GM19043 (cell line): ENCODE results near the gene USH1C.

Experiments used
- ATAC-seq: cut with Tn5 transposase; IDR thresholded peaks from one replicate; pipeline ENCODE4 v1.9.1; 2021; ENCODE audit warnings: low read depth; ENCODE audit not compliant: unreplicated experiment

Gene USH1C

DNA sequence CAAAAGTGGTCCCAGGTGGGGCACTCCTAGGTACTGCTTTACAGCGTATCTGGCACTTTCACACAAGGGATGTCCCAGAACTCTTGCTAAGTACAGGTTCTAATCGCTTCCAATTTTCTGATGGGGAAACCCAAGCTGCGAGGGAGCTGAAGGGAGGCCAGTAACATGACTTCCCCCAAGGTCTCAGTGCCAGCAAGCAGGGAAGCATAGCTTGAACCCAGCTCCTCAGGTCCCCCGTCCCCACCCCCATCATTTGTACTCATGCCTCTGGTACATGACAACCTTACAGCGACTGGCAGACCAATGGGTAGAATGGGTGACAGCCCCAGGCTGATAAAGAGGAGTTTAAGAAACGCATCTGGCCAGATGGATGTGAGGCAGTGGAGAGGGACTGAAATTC lies 66.9 kb downstream of the USH1C start:
- ATAC-seq = no peak

GRCh38 chr11:17477084-17477333 lies 67.2 kb downstream of the USH1C start:
- no peak for ATAC-seq

DNA sequence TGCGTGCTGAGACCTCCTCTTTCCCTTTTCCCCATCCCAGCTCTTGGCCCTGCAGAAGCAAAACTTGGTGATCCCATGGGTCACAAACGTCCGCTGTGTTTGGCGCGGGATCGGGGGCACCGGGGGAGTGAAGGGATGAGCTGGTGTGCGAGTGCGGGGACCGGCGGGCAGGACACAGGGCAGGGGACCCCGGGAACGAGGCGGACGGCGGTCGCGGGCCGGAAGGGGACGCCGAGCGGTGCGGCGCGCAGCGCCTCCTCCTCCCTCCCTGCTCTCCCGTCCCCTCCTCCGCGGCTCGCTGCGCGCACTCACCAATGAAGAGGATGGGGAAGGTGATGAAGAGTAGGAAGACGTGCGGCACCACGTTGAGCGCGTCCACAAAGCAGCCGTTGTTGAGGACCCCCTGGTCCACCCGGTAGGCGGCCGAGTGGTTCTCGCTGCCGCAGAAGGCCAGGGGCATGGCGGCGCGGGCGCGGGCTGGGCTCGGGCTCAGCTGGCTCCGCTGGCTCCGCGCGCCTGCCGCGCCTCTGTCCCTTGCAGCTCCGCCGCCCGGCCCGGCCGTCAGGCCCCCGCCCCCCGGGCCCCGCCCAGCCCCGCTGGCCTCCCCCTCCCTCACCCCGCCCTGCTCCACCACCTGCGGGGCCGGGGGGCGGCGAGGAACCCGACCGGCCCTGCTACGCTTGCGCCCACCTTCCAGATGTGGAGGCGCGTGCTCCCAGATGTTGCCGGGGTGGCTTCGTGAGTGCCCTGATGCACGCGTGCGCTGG lies 67.7 kb downstream of the USH1C start, which contains the start of gene ABCC8:
TSS of gene ABCC8 (minus strand) at position 529 of the 767 bp plus-strand sequence. CDS start at position 460, 69 bp downstream.
- ATAC-seq = no peak

GRCh38 chr11:17475666-17476316 lies 68.4 kb downstream of the USH1C start:
- no peak for ATAC-seq

DNA sequence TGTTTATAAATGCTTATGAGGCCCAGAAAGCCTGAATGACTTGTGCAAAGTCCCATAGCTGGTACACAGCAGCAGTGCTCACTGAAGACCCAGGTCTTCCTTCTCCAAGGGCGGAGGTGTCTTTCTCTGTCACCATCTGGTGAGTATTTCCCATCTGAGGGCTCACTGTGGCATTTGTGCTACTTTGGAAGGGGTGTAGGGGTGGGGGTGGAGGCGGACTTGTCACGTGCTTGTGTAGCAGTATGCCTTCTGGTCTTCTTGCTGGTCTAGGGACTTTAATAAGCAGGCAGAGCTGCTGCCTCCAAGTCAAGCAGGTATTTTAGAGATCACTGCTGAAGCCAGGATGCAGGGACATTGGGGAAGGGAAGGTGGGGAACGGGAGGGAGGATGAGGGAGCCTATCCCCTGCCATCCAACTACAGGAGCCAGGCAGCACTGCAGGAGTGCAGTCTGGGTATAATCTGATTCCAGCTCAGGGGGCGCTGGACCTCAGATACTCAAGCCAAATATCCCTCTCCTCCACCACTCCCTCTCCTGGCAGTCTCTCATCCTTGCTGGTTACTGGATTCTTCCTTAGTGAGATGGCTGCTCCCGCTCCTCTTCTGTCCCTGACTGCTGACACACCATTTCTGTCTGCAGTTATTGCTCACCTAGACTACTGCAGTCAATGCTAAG lies 71.0 kb downstream of the USH1C start:
- ATAC-seq = no peak

- no peak for ATAC-seq
Observed at GRCh38 chr11:17472467-17472866, 71.7 kb downstream of the USH1C start.

- no peak for ATAC-seq
Observed at GRCh38 chr11:17471501-17471900, 72.7 kb downstream of the USH1C start.

DNA sequence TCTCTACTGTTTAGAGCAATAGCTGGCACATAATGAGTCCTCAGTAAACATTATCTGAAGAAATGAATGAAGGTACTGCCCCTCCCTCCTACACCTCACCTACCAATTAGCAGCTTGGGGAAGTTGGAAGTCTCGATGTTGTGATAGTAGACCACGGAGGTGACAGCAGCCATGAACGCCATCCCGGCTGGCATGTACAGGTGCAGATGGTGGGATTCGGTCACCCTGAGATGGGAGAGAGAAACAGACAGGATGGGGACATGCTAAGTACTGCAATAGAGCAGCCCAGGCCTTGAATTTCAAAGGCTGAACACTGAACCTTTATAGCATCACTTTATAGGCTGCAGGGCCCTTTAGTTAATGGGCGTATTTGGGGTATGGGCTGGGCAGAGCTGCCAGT lies 74.2 kb downstream of the USH1C start:
- ATAC-seq = no peak

DNA sequence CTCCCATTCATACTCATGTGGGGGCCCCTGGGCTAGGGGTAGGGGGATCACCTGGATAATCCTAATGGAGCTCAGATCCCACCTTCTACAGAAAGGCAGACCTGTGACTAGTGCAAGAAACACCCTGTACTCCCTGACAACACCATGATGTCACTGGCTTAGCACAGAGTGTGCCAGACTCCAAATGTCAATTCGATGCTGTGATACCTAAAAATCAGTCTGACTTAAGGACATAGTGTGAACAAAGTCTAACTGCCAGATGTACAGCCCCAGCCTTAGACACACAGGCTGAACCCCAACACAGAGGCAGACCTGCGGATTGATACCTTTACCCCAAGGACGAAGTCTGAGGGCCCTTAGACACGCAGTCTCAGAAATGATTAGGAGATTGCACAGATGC lies 76.1 kb downstream of the USH1C start:
- ATAC-seq = no peak

DNA sequence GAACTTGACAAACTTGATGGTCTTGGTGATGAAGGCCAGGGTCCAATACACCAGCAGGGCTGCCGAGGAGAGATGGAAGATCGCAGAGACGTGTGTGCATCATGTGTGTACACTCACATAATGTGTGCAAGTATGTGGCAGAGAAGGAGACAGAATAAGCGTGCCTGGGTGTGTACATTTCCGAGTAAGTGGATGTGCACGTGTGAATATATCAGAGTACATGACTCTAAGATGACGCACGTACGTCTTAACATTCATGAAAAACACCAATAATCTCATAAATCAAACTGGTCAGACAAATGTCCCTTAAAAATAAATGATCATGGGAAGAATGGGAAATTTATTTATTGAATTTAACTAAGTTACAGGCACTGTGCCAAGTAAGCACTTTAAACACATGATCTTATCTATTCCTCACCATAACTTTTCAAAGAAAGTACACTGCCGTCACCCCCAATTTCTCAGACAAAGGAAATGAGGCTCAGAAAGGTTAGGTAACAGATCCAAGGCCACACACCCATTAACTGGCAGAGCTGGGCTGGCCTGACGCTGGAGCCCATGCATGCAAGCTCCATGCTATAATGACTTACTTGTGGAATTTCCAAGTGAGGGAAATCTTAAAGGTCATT lies 80.6 kb downstream of the USH1C start:
- no peak for ATAC-seq

DNA sequence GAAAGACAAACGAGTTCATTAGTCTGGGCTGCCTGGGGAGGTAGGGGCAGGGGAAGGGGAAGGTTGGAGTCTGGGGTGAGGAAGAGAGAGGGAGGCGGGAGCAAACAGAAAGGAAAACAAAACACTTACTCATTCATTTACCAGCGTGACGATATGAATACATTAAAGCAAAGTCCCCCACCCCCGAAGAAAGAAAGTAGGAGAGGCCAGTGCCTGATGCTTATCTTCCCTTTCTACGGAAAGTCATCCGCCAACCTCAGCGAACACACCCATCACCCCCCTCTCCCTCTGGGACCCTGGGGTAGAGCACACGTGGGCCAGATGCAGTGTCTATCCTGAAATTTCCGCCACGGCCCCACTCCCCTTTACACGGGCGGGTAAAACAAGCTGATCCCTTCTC lies 81.3 kb downstream of the USH1C start:
- no peak for ATAC-seq

GRCh38 chr11:17460406-17460805 lies 83.8 kb downstream of the USH1C start:
- no peak for ATAC-seq

DNA sequence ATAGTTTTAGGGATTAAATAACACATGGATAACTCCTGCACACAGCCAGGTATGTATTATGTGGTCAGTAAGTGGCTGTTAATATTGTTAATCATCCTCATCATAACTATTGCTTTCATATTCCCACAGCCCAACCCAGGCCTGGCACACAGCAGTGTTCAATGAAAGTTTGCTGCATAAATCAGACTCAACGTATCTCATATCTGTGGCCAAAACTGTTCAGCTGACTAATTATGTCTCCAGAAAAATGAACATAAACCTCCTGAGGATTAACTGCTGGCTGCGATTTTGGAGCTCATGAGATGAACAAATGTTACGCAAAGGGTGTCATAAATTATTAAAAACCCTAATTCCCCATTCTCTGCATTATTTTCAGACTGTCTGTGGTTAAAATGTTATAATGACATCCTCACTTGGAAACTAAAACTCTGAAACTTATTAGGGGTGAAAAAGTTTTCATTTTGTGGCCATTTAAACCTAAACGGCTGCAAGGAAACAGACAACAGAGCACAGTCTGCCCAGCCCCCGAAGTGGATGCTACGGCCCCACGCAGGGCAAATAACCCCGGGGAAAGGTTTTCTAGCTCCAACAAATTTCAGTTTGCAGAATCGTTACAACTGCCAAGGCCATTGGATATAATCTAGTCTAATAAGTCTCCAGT lies 84.8 kb downstream of the USH1C start:
- no peak for ATAC-seq

DNA sequence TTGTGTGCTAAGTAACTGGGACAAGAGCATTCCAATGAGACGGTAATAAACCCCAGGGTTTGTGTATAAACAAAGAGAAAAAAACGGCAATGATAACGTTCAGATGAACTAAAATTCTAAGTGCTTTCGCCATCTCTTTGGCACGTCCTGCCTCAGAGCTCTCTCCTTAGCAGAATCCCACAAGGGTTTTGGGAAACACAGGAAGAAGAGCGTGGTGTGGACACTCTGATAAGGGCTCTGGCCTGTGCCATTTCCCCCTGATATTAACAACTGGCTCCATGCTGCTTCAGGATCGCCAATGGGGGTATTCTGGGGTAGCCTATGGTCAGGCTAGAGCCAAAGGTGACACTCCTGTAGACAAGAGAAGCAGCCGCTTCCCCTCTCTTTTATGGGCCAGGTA lies 85.9 kb downstream of the USH1C start:
- ATAC-seq = no peak

GRCh38 chr11:17457396-17458173 lies 86.6 kb downstream of the USH1C start:
- no peak for ATAC-seq

- ATAC-seq = no peak
Observed at GRCh38 chr11:17452668-17453067, 91.5 kb downstream of the USH1C start.

- ATAC-seq = no peak
Observed at GRCh38 chr11:17449158-17449557, 95.1 kb downstream of the USH1C start.

DNA sequence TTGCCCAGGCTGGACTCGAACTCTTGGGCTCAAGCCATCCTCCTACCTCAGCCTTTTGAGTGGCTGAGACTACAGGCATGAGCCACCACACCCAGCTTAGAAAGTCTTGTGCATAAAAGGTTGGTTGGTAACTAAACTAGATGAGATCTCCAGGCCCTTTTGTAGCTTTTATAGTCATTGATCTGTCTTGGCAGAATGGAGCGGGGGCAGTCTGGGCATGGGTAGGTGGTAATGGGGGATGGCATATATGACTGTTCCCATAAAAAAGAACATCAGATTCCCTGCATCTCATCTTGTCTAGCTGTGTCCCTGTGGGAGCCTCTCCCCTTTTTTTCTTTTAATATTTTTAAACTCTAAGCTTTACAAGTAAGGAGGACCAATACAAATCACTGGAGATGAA lies 97.7 kb downstream of the USH1C start:
- no peak for ATAC-seq

- no peak for ATAC-seq
Observed at GRCh38 chr11:17445240-17445795, 98.9 kb downstream of the USH1C start.
